GM12878 (cell line): Measurements from ENCODE around the gene HMCES. TPM values are rescaled to one million over a fixed set of nuclear protein-coding genes. Genes with fewer than 3 reads are reported as not detected.

Source experiments
- ATAC-seq: fragments of 200-7000 bp; cut with Tn5 transposase; 3 replicates; pipeline ENCODE4 v1.9.1; 2020; ENCODE audit warnings: mild to moderate bottlenecking, moderate library complexity
- BruUV-seq: library from RNA; stranded (reverse); fragments of 400-500 nt; replicated peaks from 2 replicates; lab custom pipeline; 2021; lab: Mats Ljungman, UMichigan
- CTCF ChIA-PET: fragments of 300-600 bp; sonication (Branson Sonifier 250); formaldehyde crosslinking; extraction: SDS; loops from one replicate; lab custom pipeline; 2021; ENCODE audit warnings: inconsistent platforms; lab: Yijun Ruan, JAX
- POLR2A ChIA-PET: fragments of 350-600 bp; formaldehyde crosslinking; extraction: SDS; loops from one replicate; lab custom pipeline; 2021; ENCODE audit warnings: inconsistent platforms; lab: Charles Lee
- RAD21 ChIA-PET: fragments of 300-600 bp; sonication (Branson Sonifier 250); formaldehyde crosslinking; loops from one replicate; lab custom pipeline; 2023; ENCODE audit warnings: antibody characterized with exemption; ENCODE audit not compliant: unreplicated experiment; lab: Charles Lee
- SMC1A ChIA-PET: fragments of 300-600 bp; sonication (Branson Sonifier 250); formaldehyde crosslinking; loops from one replicate; lab custom pipeline; 2023; ENCODE audit not compliant: unreplicated experiment, uncharacterized antibody; lab: Charles Lee
- DNase-seq: peaks from one replicate; pipeline ENCODE4 v3.0.0-alpha.2; 2011; ENCODE audit warnings: low read depth, low spot score
- FAIRE-seq: peaks from 3 replicates; lab custom pipeline; 2011; peaks lifted over from hg19 to GRCh38; lab: Jason Lieb, UNC
- H2AFZ ChIP-seq: 2 replicates; pipeline ENCODE4 v1.6.0; 2011; ENCODE audit warnings: low read depth, low read length, control low read depth; ENCODE audit not compliant: control insufficient read depth
- H3K27ac ChIP-seq: 2 replicates; pipeline ENCODE4 v1.5.1; 2011; ENCODE audit warnings: control low read depth; ENCODE audit not compliant: control insufficient read depth, insufficient read depth
- H3K27me3 ChIP-seq, 2 experiments: replicated peaks in 1 of 2; 2 replicates each; pipeline versions ENCODE4 v1.6.0 to v1.6.1; 2011; ENCODE audit warnings: low read length in 1 of 2; ENCODE audit not compliant: control insufficient read depth in 2 of 2, insufficient read depth in 2 of 2
- H3K36me3 ChIP-seq, 2 experiments: 2 replicates each; pipeline ENCODE4 v1.5.1; 2011; ENCODE audit warnings: low read length in 1 of 2; ENCODE audit not compliant: control insufficient read depth in 2 of 2, insufficient read depth in 2 of 2
- H3K4me1 ChIP-seq: 2 replicates; pipeline ENCODE4 v1.6.1; 2011; ENCODE audit warnings: mild to moderate bottlenecking, low read length, moderate library complexity, mixed read lengths; ENCODE audit not compliant: control insufficient read depth, insufficient read depth
- H3K4me2 ChIP-seq: 2 replicates; pipeline ENCODE4 v1.6.0; 2011; ENCODE audit warnings: control low read depth; ENCODE audit not compliant: control insufficient read depth, insufficient read depth
- H3K4me3 ChIP-seq: fragments of 200-600 bp; sonication (generic); 2 replicates; pipeline ENCODE4 v1.5.1; 2016
- H3K79me2 ChIP-seq: 2 replicates; pipeline ENCODE4 v1.6.0; 2011; ENCODE audit warnings: low read length; ENCODE audit not compliant: control insufficient read depth, insufficient read depth
- H3K9ac ChIP-seq: 2 replicates; pipeline ENCODE4 v1.8.0; 2011; ENCODE audit warnings: low read length, control low read depth, mixed read lengths; ENCODE audit not compliant: control insufficient read depth, insufficient read depth
- H3K9me3 ChIP-seq: replicated peaks from 3 replicates; pipeline ENCODE4 v1.5.1; 2011; ENCODE audit warnings: mild to moderate bottlenecking, low read length; ENCODE audit not compliant: control insufficient read depth, insufficient read depth
- H4K20me1 ChIP-seq: 2 replicates; pipeline ENCODE4 v1.6.0; 2011; ENCODE audit not compliant: control insufficient read depth, insufficient read depth
- BCL11A ChIP-seq: IDR thresholded peaks from 2 replicates; pipeline ENCODE4 v1.6.1; 2011; ENCODE audit warnings: low read depth, low read length
- CEBPZ ChIP-seq: fragments of 150-350 bp; IDR thresholded peaks from 2 replicates; pipeline ENCODE4 v1.6.1; 2016; ENCODE audit warnings: low read depth, low read length
- CHD1 ChIP-seq: IDR thresholded peaks from 2 replicates; pipeline ENCODE4 v1.6.1; 2012; ENCODE audit warnings: low read depth, low read length, improper control_type of control experiment
- MYB ChIP-seq: fragments of 150-350 bp; IDR thresholded peaks from 2 replicates; pipeline ENCODE4 v1.6.1; 2014; ENCODE audit warnings: mild to moderate bottlenecking, low read depth, low read length, borderline replicate concordance
- NFYB ChIP-seq: IDR thresholded peaks from 2 replicates; pipeline ENCODE4 v1.6.1; 2011; ENCODE audit warnings: low read depth, mild to moderate bottlenecking, low read length, improper control_type of control experiment, moderate library complexity; ENCODE audit not compliant: insufficient read depth
- NKRF ChIP-seq: fragments of 450-650 bp; conservative IDR thresholded peaks from 2 replicates; pipeline ENCODE4 v1.6.1; 2017; ENCODE audit warnings: mild to moderate bottlenecking, moderate library complexity
- POLR2AphosphoS2 ChIP-seq: IDR thresholded peaks from 2 replicates; pipeline ENCODE4 v1.6.1; 2011; ENCODE audit warnings: low read depth, mild to moderate bottlenecking, low read length, improper control_type of control experiment, moderate library complexity
- TCF12 ChIP-seq: IDR thresholded peaks from 2 replicates; pipeline ENCODE4 v1.6.1; 2011; ENCODE audit warnings: low read depth, mild to moderate bottlenecking, low read length
- WGBS: methylation state at CpG from one replicate; pipeline ENCODE4 v1.1.6; 2016; ENCODE audit warnings: low lambda C conversion rate; ENCODE audit not compliant: insufficient replicate concordance, insufficient coverage; ENCODE audit errors: missing lambda C conversion rate; 5-methylcytosine and 5-hydroxymethylcytosine counted together
- in situ Hi-C: fragments of 300-500 bp; cut with MboI; formaldehyde crosslinking; loops from 9 replicates; pipeline ENCODE4 v1.14.3; 2018; ENCODE audit warnings: mixed read lengths
- intact Hi-C: fragments of 100-400 bp; cut with micrococcal nuclease; formaldehyde crosslinking; loops from one replicate; pipeline ENCODE4 v1.14.2; 2022; ENCODE audit not compliant: unreplicated experiment
- polyA plus RNA-seq, 11 experiments: library from polyadenylated mRNA; depleted of rRNA in 4 of 11; unstranded in 6 of 11; stranded (reverse) in 5 of 11; fragments of >200 nt; fragmentation: Nextera tagmentation in 4 of 11; fragmentation: Illumina TruSeq in 1 of 11; extraction: Ambion mirVana in 4 of 11; extraction: Trizol in 1 of 11; gene quantifications; 1 replicate in 1 of 11; 2 replicates in 10 of 11; pipeline versions ENCODE4 v1.2.1 to v1.2.3, GENCODE V29; 2011 to 2016; ENCODE audit warnings: inconsistent platforms in 2 of 11, missing spikeins in 2 of 11, low read depth in 1 of 11
- total RNA-seq, 4 experiments: library from RNA; depleted of rRNA in 3 of 4; stranded (reverse); fragments of >200 nt in 3 of 4; fragmentation: Illumina TruSeq in 1 of 4; extraction: Trizol in 1 of 4; gene quantifications; 2 replicates each; pipeline versions ENCODE4 v1.2.1 to v1.2.3, GENCODE V29; 2013 to 2021

HMCES gene
- total and polyA plus RNA-seq, 10 of the 15 experiments (the other 5 are each of a cell fraction or from before 2014, with no cell fraction given): 12.4 to 49.8 (median 27.0) TPM

DNA sequence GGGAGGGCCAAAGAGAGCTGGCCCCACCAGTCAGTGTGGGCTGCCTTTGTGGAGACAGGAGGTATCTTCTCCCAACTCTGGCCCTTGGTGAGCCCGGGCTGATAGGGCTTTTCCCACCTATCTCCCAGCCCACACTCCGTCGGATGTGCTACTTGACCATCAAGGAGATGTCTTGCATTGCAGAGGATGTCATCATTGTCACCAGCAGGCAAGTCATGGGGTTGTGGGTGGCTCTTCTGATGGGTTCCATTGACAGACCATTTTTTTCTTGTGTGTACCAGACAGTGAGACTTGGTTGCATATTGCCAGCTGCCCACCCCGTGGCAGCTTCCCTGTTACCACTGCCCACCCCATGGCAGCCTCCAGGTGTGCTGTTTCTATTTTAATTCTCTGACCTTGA, 25.9 kb upstream of the HMCES start:
- no peaks in the 10 kb centered on the region for H4K20me1 ChIP-seq
- 95% methylated on average over 4 of the region's 4 CpGs for WGBS
- ATAC-seq: no peak
- peaks cover 27% of the 10 kb centered on the region for H3K79me2 ChIP-seq
- no TSS peak for BruUV-seq
- SMC1A ChIA-PET: interaction anchor here (1.0 to 2.5 kb wide), 3 partner anchors 8 to 282 kb away, joined by 3 to 15 read pairs (median 3); a partner anchor contains a TSS
- in situ Hi-C loops (no loop called here), intact Hi-C loops (no loop called here)
- H2AFZ ChIP-seq: no peak overlapping the region
- CTCF ChIA-PET: interaction anchor here (1.4 kb wide), 1 partner anchor 71 kb away, joined by 4 read pairs; no protein-coding TSS in a partner anchor
- peaks cover 8% of the 10 kb centered on the region for H3K4me1 ChIP-seq
- peaks cover 20 to 39% of the 10 kb centered on the region in 2 experiments for H3K36me3 ChIP-seq
- RAD21 ChIA-PET: no interaction called here
- no peaks in the 10 kb centered on the region for H3K27me3 ChIP-seq
- H3K4me2 ChIP-seq: no peak overlapping the region
- DNase-seq: no peak
- H3K4me3 ChIP-seq: no peak overlapping the region
- no peaks in the 10 kb centered on the region for H3K9me3 ChIP-seq
- H3K27ac ChIP-seq: no peak overlapping the region
- no peak for TF ChIP-seq POLR2AphosphoS2
- TF ChIP-seq CHD1: no peak
- TF ChIP-seq BCL11A: no peak
- TF ChIP-seq NKRF: no peak
- TF ChIP-seq MYB: no peak
- no peak for TF ChIP-seq NFYB
- no peak for TF ChIP-seq CEBPZ
- no peak for TF ChIP-seq TCF12
- no peak for FAIRE-seq
- POLR2A ChIA-PET: interaction anchor here (0.6 to 2.0 kb wide), 6 partner anchors 12 to 64 kb away, joined by 3 to 4 read pairs (median 4); a partner anchor contains a TSS
- no peak overlapping the region for H3K9ac ChIP-seq
